ENCODE measurements around the gene LAMA2. TPM values are rescaled to one million over a fixed set of nuclear protein-coding genes. Genes with fewer than 3 reads are reported as not detected.
"Not testable (repeated sequence)": the region's sequence is repeated elsewhere in the genome, so short reads cannot be mapped to it uniquely, and the experiment has no call there.

LAMA2 gene
- total RNA-seq, 1 experiment from 2014 or later, result 0.41 TPM

DNA sequence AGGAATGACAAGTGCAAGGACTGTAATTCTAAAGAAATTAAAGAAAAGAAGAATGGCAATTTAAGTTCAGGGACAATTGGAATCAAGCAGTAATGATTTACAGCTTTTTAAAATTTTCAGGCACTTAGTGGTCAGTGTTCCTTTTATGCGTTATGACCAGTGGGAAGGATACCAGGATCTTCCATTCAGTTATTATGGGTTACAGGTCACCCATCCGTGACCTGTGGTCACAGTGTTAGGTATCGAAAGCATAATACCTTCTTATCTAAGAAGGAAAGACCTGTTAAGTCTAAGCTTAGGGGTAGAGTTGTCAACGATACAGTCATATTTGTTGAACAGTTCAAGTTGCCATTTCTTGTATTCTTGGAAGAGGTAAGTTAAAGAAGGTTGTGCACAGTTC, 253.8 kb downstream of the LAMA2 start:
- in situ Hi-C loops (cut with HindIII; ENCODE audit: low pct_unique_long_range_greater_than_20kb, low sequenced_read_pairs), result no loop called here
- DNase-seq (ENCODE audit: low read depth), result peak; percentile 34

DNA sequence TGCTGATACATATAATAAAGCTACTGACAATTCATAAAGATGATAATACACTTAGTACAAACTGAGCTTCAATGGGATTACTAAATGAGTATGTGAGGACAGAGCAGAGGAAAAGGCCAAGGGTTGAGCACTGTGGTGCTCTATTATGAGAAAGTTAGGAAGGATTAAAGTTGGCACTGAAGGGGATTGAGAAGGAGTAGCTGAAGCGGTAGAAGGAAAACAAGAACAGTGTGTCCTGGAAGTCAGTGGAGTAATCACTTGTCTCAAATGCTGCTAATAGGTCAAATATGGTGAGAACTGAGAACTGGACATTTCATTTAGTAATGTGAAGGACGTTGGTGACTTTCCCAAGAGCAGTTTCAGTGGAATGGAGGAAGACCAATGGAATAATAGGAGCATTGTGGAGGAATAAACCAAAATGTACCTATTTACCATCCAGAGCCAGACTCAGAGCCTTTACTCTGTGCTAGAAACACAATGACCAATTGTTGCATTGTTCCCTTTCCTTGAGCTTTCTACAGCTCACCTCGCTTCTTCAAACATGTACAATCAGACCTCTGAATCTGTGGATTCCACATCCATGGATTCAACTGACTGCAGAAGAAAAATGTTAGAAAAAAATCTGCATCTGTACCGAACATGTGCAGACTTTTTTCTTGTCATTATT, 255.9 kb downstream of the LAMA2 start:
- in situ Hi-C loops (cut with HindIII; ENCODE audit: low pct_unique_long_range_greater_than_20kb, low sequenced_read_pairs), result no loop called here
- no peak for DNase-seq (ENCODE audit: low read depth)

DNA sequence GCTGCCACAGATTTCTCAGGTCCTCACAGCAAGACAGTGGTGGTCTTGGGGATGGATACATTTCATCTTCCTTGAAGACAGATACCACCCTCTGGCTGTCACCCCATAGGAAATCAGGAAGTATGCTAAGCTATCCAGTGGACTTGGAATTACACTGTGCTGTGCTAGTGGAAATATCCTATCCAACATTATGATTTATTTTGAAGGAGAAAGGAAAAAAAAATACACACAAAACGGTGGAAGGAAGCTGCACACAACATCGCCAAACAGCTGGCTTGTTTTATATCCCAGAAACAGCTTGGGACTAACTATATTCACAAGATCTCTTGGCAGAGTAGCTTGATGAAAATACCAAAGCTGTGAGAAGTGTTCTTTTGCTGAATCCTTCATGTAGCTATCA, 257.6 kb downstream of the LAMA2 start:
- no peak for DNase-seq (ENCODE audit: low read depth)
- in situ Hi-C loops (cut with HindIII; ENCODE audit: low pct_unique_long_range_greater_than_20kb, low sequenced_read_pairs), result no loop called here

DNA sequence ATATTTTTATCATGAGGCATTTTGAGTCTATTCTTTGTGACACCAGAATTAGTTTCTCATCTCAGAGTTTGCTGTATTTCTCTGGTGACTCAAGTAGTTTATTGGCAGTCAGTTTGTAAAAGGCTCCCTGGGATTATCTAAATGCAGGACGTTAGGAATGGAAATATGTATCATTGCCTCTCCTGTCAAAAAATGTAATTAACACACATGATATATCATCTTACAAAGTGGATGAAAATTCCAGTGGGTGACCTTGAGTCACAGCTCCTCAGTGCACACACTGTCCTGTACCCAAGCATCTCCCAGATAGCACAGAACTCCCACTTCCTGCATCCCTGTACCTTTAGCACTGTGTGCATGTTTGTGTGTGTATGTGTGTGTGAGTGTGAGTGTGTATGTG, 258.6 kb downstream of the LAMA2 start:
- in situ Hi-C loops (cut with HindIII; ENCODE audit: low pct_unique_long_range_greater_than_20kb, low sequenced_read_pairs), result no loop called here
- DNase-seq (ENCODE audit: low read depth), result no peak

DNA sequence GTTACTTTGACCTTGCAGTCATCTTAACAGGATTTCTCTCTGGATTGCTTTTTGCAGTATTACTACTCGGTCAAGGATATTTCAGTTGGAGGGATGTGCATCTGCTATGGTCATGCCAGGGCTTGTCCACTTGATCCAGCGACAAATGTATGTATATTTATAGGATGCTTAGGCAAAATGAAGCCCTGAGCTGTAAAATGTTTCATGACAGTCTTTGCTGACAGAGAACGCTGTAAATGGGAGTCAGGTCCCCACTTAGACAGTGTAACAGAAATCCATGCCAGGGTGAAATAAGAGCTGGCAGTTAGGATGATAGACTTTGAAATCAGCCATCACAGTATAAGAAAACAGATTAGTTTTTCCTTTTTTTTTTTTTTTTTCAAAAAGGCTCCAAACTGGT, 264.0 kb downstream of the LAMA2 start:
- in situ Hi-C loops (cut with HindIII; ENCODE audit: low pct_unique_long_range_greater_than_20kb, low sequenced_read_pairs), result no loop called here
- DNase-seq (ENCODE audit: low read depth), result no peak

DNA sequence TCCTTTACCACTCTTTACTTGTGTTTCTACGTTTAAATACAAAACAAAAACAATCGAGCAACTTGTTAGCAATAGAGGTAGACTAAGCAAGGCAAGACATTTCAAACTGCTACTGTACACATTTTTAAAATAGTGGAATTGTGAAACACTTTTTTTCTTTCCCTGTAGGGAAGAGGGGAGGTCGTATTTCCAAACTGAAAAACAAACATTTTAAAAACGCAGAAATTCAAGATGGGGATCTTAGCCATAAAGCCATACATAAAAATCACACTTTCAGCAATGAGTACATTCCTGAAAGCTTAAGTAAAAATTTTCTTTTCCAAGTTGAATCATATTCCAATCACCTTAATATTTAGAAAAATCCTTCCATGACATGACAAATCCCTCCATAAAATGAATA, 267.6 kb downstream of the LAMA2 start:
- no peak for DNase-seq (ENCODE audit: low read depth)
- in situ Hi-C loops (cut with HindIII; ENCODE audit: low pct_unique_long_range_greater_than_20kb, low sequenced_read_pairs), result no loop called here

DNA sequence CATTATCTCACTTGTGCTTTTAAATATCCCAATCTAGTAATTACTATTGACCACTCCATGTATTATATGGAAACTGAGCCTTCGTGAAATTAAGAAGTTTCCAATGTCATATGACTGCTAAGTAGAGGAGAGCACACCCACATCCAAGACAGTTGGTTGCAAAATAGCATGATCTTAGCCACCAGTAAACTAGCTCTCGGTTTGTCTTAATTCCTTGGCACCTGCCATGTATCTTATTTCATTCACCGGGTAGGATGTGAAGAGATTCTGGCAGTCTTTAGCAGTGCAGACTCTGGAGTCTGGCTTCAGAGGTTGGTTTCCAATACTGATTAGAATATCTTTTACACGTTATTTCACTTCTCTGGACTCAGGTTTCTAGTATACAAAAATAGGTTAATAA, 270.3 kb downstream of the LAMA2 start:
- in situ Hi-C loops (cut with HindIII; ENCODE audit: low pct_unique_long_range_greater_than_20kb, low sequenced_read_pairs), result no loop called here
- no peak for DNase-seq (ENCODE audit: low read depth)

DNA sequence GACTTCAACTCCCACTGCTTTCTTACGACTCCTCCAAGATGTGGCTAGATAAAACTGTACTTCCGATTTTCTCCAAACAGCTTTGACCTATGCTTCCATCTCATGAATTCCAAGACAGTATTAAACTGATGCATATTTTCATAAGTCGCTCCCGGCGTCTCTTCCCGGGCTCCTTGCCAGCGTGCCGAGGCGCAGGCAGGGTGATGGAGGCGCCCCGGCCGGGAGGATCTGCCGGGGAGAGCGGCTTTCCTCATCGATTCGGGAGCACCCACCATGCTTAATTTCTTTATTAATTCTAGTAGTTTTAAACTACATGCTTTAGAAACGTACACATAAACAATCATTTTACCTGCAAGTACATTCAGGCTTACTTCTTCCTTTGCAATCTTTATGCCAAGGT, 276.3 kb downstream of the LAMA2 start:
- in situ Hi-C loops (cut with HindIII; ENCODE audit: low pct_unique_long_range_greater_than_20kb, low sequenced_read_pairs); DNase-seq (ENCODE audit: low read depth): not testable (repeated sequence)

DNA sequence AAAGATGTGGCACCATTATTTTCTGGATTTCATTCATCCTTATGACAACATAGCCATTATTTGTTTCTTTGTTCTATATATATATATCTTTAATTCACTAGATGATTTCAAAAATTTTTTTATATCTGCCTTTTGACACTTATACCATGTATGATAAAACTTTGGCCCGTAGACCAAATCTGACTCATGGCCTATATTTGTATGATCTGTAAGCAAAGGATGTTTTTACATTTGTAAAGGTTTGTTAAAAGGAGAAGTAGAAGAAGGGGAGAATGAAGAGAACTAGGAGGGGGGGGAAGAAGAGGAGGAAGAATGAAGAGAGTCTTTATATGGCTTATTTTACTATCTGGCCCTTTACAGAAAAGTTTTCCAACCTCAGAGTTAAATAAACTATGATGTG, 279.7 kb downstream of the LAMA2 start:
- no peak for DNase-seq (ENCODE audit: low read depth)
- in situ Hi-C loops (cut with HindIII; ENCODE audit: low pct_unique_long_range_greater_than_20kb, low sequenced_read_pairs), result no loop called here

DNA sequence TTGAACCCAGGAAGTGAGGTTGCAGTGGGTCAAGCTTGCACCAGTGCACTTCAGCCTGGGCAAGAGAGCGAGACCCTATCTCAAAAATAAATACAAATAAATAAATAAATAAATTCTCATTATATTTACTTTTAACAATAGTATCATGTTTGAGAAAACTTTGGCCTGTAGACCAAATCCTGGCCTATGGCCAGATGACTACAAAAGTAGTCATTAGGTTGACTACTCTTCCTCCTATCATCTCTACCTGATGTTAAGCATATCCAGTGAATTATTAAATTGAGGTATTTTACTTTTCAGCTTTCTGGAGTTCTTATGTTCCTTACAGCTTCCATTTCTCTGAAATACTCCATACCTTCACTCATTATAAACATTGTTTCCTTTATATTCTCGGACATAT, 280.6 kb downstream of the LAMA2 start:
- in situ Hi-C loops (cut with HindIII; ENCODE audit: low pct_unique_long_range_greater_than_20kb, low sequenced_read_pairs), result no loop called here
- DNase-seq (ENCODE audit: low read depth), result no peak

DNA sequence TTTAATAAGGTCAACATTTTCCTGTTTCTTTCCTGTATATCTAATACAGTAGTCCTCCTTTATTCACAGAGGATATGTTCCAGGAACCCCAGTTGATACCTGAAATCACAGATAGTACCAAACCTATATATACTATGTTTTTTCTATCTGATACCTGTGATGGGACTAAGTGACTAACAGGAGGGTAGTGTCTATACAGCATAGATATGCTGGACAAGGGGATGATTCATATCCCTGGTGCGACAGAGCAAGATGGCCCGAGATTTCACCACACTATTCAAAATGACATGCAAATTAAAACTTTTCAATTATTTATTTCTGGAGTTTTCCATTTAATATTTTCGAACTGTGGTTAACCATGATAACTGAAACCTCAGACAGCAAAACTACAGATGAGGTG, 281.1 kb downstream of the LAMA2 start:
- in situ Hi-C loops (cut with HindIII; ENCODE audit: low pct_unique_long_range_greater_than_20kb, low sequenced_read_pairs), result no loop called here
- no peak for DNase-seq (ENCODE audit: low read depth)

DNA sequence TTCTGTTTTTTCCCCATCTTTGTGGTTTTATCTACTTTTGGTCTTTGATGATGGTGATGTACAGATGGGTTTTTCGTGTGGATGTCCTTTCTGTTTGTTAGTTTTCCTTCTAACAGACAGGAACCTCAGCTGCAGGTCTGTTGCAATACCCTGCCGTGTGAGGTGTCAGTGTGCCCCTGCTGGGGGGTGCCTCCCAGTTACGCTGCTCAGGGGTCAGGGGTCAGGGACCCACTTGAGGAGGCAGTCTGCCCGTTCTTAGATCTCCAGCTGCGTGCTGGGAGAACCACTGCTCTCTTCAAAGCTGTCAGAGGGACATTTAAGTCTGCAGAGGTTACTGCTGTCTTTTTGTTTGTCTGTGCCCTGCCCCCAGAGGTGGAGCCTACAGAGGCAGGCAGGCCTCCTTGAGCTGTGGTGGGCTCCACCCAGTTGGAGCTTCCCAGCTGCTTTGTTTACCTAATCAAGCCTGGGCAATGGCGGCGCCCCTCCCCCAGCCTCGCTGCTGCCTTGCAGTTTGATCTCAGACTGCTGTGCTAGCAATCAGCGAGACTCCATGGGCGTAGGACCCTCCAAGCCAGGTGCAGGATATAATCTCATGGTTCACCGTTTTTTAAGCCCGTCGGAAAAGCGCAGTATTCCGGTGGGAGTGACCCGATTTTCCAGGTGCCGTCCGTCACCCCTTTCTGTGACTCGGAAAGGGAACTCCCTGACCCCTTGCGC, 289.5 kb downstream of the LAMA2 start:
- in situ Hi-C loops (cut with HindIII; ENCODE audit: low pct_unique_long_range_greater_than_20kb, low sequenced_read_pairs), result not testable (repeated sequence)

DNA sequence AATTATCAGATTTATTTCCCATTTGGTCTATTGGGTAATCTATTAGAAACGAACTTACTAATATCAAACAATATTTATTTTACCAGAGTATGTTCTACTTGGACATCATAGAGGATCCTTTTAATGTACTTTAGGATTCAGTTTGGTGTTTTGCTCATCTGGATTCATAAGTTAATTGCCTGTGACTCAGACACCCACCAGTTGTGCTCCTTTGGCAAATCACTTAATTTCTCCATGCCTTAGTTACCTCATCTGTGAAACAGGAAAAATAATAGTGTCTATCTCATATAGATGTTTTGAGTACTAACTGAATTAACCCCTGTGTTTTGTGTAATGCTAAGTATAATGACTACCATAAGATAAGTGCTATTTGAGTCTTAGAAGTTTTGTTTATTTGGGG, 292.1 kb downstream of the LAMA2 start:
- no peak for DNase-seq (ENCODE audit: low read depth)
- in situ Hi-C loops (cut with HindIII; ENCODE audit: low pct_unique_long_range_greater_than_20kb, low sequenced_read_pairs), result no loop called here

More for the DNA sequence above, 289.5 kb downstream of the LAMA2 start:
- DNase-seq (ENCODE audit: low read depth), result not testable (repeated sequence)

DNA sequence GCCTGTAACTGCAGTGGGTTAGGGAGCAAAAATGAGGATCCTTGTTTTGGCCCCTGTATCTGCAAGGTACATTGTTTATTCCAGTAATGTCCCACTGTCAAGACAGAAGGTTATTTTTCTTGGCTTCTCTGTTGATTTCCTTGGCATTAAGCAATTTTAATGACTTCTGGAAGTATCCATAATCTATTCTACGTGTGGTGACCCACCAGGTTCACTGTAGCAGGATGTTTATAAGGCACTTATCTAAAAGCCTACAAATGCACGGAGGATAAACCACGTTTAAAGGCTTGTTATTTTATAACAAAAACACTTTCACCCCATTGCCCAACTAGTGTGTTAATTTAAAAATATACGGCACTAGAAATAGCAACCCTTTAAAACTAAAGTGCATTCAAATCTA, 294.9 kb downstream of the LAMA2 start:
- no peak for DNase-seq (ENCODE audit: low read depth)
- in situ Hi-C loops (cut with HindIII; ENCODE audit: low pct_unique_long_range_greater_than_20kb, low sequenced_read_pairs), result no loop called here

DNA sequence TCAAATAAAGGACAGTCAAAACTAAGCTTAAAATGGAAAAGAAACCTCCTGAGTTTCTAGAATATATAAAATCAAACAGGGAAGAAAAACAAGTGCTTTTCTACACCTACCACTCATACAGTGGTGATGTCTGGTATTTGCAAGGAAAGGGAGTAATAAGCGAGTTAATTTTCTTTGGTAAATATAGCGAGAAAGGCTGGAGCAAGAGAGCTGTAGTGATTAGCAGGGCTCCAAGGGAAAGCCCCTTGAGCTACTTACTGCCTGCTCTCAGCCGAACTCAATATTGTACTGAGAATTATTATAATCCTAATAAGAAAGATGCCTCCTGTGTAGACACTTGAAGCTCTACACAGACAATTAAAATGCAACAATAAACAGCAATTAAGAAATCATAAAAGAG, 296.3 kb downstream of the LAMA2 start:
- no peak for DNase-seq (ENCODE audit: low read depth)
- in situ Hi-C loops (cut with HindIII; ENCODE audit: low pct_unique_long_range_greater_than_20kb, low sequenced_read_pairs), result no loop called here

DNA sequence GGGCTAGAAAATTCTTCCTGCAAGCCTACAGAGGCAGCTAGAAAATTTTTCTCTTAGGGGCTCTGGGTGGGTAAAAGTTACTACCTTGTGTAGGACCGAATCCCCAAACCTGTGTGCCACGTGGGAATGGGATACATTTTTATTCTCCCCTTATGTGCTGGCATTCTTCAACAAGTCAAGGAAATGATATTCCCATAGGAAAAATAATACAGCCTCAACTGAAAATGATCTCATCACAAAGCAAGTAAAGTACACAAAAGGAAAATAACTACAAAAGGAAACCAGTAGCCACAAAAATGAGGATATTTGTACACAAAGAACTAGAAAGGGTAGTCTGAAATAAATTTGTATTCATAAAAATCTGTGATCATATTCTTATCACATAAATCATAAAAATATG, 298.1 kb downstream of the LAMA2 start:
- in situ Hi-C loops (cut with HindIII; ENCODE audit: low pct_unique_long_range_greater_than_20kb, low sequenced_read_pairs), result no loop called here
- DNase-seq (ENCODE audit: low read depth), result no peak

DNA sequence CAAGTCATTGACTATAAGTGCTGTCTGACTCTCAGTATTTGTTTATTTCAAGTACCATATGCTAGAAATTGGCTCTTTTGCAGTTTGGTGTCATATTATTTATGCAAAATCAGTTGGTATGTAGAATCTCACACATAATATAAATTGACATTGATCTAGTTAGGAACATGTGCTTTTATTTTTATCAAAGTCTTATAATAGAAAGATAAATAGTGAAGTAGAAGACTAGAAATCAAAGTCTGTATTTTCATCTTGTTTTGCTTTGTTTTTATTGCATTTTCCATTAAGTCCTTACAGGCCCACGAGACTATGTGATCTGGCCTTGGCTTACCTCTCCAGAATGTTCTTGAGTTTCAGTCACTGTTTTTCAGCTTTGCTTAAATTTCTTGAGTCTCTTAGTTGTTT, 300.3 kb downstream of the LAMA2 start:
- no peak for DNase-seq (ENCODE audit: low read depth)
- in situ Hi-C loops (cut with HindIII; ENCODE audit: low pct_unique_long_range_greater_than_20kb, low sequenced_read_pairs), result no loop called here

DNA sequence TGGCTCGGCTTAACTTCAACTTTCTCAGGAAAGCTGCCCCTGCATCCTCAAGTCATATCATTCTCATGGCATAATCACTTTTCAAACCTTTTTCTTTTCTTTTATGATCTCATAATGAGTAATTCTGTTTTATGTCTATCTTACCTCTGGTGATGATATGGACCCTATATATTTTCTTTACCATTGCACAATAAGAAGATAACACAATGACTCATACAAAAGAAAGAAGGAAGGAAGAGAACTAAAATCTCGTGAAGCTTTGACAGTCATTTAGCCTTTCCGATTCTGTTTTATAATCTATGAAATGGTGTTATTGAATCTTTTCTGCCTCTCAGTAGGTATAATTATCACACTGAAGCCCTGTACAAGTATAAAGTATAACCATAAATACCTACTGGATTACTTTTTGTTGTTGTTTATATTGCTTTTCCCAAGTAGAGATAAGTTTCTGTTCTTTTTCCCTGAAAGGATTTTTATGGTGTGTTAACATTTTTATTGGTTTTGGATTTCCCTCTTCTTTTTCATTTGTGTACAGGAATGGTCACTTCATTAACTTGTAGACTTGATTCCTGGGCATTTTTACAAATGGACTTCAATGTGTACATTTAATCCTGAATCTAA, 300.9 kb downstream of the LAMA2 start:
- DNase-seq (ENCODE audit: low read depth), result peak; percentile 12
- in situ Hi-C loops (cut with HindIII; ENCODE audit: low pct_unique_long_range_greater_than_20kb, low sequenced_read_pairs), result no loop called here

DNA sequence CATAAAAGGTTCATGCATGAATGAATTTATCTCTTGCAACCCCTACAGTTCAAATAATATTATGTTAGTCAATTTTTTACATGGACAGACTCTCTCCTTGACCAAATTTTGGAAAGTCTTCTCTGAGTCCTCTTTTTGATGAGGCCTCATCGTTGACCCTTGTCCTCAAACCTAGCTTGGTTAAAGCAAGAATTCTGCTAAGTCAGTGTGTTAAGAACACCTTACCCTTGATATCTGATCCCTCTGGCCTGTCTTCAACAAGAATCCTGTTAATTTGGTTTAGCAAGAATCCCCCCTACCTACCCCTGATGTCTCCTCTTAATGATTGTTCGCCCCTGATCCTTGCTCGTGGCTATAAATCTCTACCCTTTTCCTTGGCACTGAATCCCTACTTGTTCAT, 301.4 kb downstream of the LAMA2 start:
- in situ Hi-C loops (cut with HindIII; ENCODE audit: low pct_unique_long_range_greater_than_20kb, low sequenced_read_pairs), result no loop called here
- no peak for DNase-seq (ENCODE audit: low read depth)

All from Caki2 (cell line).